ENCODE results near the gene DEFB116.
"Not testable (repeated sequence)": the region's sequence is repeated elsewhere in the genome, so short reads cannot be mapped to it uniquely, and the experiment has no call there.

The DEFB116 gene, protein sequence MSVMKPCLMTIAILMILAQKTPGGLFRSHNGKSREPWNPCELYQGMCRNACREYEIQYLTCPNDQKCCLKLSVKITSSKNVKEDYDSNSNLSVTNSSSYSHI

DNA sequence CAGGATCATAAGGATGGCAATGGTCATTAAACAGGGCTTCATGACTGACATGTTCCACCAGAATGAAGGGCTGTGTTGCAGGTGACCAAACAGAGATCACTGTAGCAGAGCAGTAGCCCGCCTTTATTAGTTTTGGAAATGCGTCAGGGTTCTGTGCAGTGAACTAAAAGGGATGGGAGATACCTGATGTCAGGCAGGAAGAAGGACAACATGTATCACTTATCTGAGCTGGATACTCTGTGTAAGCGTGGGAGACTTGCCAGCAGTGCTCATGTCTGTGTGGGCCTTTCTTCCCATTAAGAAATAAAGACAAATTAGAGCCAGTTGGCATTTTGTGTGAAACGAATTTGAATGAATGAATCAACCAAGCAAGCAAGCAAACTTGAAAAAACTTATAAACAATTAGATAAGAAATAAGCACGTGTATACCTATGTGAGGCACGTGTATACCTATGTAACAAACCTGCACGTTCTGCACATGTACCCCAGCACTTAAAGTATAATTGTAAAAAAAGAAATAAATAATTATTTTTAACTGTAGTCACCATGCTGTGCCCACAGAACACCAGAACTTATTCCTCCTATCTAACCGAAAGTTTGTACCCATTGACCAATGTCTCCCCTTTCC, at the start of gene DEFB116:
TSS of gene DEFB116 (minus strand) at position 51 of the 628 bp plus-strand sequence. CDS start at position 51, 0 bp downstream.
- Mint-ChIP-seq H3K4me3 (no peak within 1 kb of the TSS), H3K4me1 (no peaks in the 10 kb centered on the region), H3K27ac (no peak within 1 kb of the TSS), H3K36me3 (no peaks in the 10 kb centered on the region), H3K27me3 (no peaks in the 10 kb centered on the region), H3K9me3 (no peaks in the 10 kb centered on the region)
- CTCF ChIA-PET, result no interaction called here
- no peak for DNase-seq

DNA sequence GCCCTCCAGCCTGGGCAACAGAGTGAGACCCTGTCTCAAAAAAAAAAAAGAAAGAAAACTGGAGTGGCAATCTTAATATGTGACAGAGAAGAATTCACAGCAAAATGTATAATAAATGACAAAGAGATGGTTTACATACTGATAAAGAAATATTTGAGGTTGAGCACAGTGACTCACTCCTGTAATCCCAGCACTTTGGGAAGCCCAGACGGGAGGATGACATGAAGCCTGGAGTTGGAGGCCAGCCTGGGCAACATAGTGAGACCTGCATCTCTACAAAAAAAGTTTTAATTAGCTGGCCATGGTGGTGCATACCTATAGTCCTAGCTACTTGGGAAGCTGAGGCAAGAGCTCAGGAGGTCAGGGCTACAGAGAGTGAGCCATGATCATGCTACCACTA, 47.6 kb upstream of the DEFB116 start:
- no peak overlapping the region for H3K27ac Mint-ChIP-seq
- no peaks in the 10 kb centered on the region for H3K27me3 Mint-ChIP-seq
- CTCF ChIA-PET, result no interaction called here
- H3K4me3 Mint-ChIP-seq, result no peak overlapping the region
- no peak for DNase-seq
- no peaks in the 10 kb centered on the region for H3K9me3 Mint-ChIP-seq
- no peaks in the 10 kb centered on the region for H3K4me1 Mint-ChIP-seq
- H3K36me3 Mint-ChIP-seq, result no peaks in the 10 kb centered on the region

DNA sequence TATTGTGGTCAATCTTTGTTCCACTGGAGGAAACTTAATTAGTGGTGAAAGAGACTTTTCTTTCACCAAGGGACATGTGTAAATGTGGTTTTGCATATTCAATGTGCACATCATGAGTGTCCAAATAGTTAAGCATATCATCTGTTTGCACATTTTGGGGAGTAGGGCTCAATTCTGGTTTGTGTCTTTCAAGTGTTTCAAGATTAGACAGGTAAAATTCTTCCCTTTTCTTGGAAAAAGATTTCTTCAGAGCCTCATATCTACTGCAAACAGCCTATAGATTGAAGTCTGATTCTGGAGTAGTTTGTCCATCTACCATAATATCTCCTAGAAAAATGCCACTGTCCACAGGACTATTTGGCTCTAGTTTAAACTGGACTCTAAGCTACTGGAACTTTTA, 33.1 kb upstream of the DEFB116 start:
- H3K27ac Mint-ChIP-seq, result no peak overlapping the region

GRCh38 chr20:31330893-31331292, 22.5 kb upstream of the DEFB116 start:
- no peak for DNase-seq
- H3K4me1 Mint-ChIP-seq, result no peaks in the 10 kb centered on the region
- H3K4me3 Mint-ChIP-seq, result no peak overlapping the region
- peaks cover 5% of the 10 kb centered on the region for H3K27me3 Mint-ChIP-seq
- peaks cover 5% of the 10 kb centered on the region for H3K9me3 Mint-ChIP-seq
- CTCF ChIA-PET, result no interaction called here
- H3K27ac Mint-ChIP-seq, result no peak overlapping the region
- no peaks in the 10 kb centered on the region for H3K36me3 Mint-ChIP-seq

More for the DNA sequence above, 33.1 kb upstream of the DEFB116 start:
- no peak for DNase-seq
- CTCF ChIA-PET, result no interaction called here
- Mint-ChIP-seq H3K4me3 (no peak overlapping the region), H3K4me1 (no peaks in the 10 kb centered on the region), H3K36me3 (no peaks in the 10 kb centered on the region), H3K9me3 (peaks cover 2% of the 10 kb centered on the region), H3K27me3 (no peaks in the 10 kb centered on the region)

DNA sequence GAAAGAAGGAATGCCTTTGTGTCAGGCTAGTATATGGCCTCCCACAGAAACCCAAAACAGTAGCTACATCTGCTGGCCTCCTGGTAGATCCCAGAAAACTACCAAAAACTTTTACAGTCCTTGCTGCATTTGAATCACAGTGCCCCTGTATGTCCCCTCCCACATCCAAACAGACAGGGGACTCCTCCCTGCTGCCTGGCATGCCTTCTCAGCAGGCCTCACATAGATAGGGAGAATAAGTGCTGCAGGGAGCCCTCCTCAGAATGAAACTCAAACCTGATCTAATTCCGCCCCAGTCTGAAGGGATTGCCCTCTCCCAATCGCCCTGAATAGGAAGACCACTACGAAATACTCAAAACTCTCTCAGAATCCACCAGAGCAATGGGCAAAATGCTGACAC, 14.1 kb upstream of the DEFB116 start:
- Mint-ChIP-seq H3K4me1 (no peaks in the 10 kb centered on the region), H3K27ac (no peak overlapping the region), H3K4me3 (no peak overlapping the region), H3K36me3 (no peaks in the 10 kb centered on the region), H3K9me3 (peaks cover 5% of the 10 kb centered on the region), H3K27me3 (no peaks in the 10 kb centered on the region)
- CTCF ChIA-PET, result no interaction called here
- no peak for DNase-seq

DNA sequence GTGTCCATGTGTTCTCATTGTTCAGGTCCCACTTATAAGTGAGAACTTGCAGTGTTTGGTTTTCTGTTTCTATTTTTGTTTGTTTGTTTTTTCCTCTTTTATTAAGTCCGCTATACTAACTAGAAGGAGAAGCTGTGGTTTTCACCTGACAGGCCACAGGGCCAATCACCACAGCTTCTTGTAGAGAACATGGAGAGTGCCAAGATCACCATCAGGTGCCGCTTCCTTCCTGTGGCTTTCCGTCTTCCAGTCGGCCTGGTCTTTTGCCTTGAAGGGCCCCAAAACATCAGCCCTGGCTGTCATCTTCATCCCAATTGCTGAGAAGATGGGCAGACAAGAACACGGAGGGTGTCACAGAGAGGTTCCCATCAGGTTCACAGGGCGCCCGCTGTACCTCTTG, 23.4 kb downstream of the DEFB116 start:
- H3K27ac Mint-ChIP-seq, H3K4me1 Mint-ChIP-seq, DNase-seq, H3K4me3 Mint-ChIP-seq, H3K27me3 Mint-ChIP-seq, H3K36me3 Mint-ChIP-seq, CTCF ChIA-PET: not testable (repeated sequence)
- peaks cover 22% of the 10 kb centered on the region for H3K9me3 Mint-ChIP-seq

GRCh38 chr20:31278178-31278577, 30.2 kb downstream of the DEFB116 start:
- no peak overlapping the region for H3K4me3 Mint-ChIP-seq
- no peak overlapping the region for H3K27ac Mint-ChIP-seq
- no peaks in the 10 kb centered on the region for H3K27me3 Mint-ChIP-seq
- H3K9me3 Mint-ChIP-seq, result peaks cover 15% of the 10 kb centered on the region
- no peaks in the 10 kb centered on the region for H3K4me1 Mint-ChIP-seq
- H3K36me3 Mint-ChIP-seq, result no peaks in the 10 kb centered on the region
- DNase-seq, result no peak
- CTCF ChIA-PET, result no interaction called here

DNA sequence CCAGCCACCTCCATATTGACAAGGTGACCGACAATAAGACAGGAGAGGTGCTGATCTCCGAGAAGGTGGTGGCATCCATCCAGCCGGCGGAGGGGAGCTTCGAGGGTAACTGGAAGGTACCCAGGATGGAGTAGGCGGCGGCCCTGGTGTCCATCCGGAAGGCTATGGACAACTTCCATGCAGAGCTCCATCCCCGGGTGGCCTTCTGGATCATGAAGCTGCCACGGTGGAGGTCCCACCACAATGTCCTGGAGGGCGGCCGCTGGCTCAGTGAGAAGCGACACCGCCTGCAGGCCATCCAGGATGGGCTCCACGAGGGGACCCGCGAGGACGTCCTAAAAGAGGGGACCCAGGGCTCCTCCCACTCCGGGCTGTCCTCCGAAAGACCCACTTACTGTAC, 33.9 kb downstream of the DEFB116 start:
- no peak for DNase-seq
- Mint-ChIP-seq H3K36me3 (no peaks in the 10 kb centered on the region), H3K4me1 (no peaks in the 10 kb centered on the region), H3K4me3 (no peak overlapping the region), H3K27ac (no peak overlapping the region), H3K27me3 (no peaks in the 10 kb centered on the region), H3K9me3 (peaks cover 39% of the 10 kb centered on the region)
- CTCF ChIA-PET, result no interaction called here

DNA sequence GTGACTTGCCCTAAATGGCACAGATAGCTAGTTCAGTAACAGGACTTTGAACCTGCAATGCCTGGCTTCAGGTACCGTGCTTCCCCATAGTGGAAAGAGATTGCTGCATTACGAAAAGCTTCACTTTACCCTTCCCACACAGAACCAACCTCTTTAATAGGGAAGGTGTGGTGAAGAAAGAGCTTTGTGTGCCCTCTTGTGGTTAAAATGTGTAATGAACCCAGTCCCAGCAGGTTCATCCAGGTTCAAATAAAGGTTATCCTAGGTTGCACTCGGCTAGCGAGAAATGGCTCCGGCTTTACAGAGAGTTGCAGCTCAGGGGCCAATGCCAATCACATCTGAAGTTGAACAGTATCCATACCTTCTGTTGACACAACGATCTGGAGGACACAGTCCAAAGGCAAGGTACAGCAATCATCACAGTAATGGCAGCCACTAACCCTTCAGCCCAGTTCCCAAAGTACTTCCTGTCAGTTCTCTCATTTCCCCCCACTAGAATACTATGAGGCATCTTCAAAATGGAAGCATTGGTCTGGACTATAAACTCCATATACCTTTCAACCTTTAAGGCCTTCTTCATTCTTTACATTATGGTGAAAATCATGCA, 48.0 kb downstream of the DEFB116 start:
- Mint-ChIP-seq H3K4me1 (no peaks in the 10 kb centered on the region), H3K27me3 (no peaks in the 10 kb centered on the region), H3K4me3 (no peak overlapping the region), H3K27ac (no peak overlapping the region), H3K36me3 (no peaks in the 10 kb centered on the region), H3K9me3 (peaks cover 9% of the 10 kb centered on the region)
- CTCF ChIA-PET, result interaction anchor here (0.7 to 1.4 kb wide), 3 partner anchors 52 to 1727 kb away, joined by 3 to 4 read pairs (median 3); no protein-coding TSS in a partner anchor
- DNase-seq, result no peak

DNA sequence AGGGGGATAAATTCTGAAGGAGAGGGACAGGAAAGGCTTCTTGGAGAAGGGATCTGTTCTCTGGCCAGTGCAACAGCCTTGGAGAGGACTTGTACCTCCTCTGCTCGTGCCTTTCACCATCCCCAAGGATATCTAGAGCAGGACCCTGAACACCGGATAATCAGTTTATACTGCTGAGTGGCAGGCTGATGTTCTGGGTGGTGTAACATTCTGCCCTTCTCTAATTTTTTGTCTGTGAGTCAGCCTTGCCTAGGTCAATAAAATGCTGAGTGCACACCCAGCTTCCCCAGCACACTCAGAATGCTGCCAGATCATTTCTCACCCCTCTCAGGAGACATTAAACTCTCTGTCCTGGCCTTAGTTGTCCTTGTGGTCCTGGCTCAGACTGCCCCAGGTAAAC, 51.0 kb downstream of the DEFB116 start, which contains the start of gene DEFB115:
TSS of gene DEFB115 (plus strand) at position 301 of the 400 bp plus-strand sequence. CDS start at position 301, 0 bp downstream.
- H3K4me3 Mint-ChIP-seq, result no peak within 1 kb of the TSS
- H3K36me3 Mint-ChIP-seq, result no peaks in the 10 kb centered on the region
- DNase-seq, result no peak
- H3K27ac Mint-ChIP-seq, result no peak within 1 kb of the TSS
- no peaks in the 10 kb centered on the region for H3K27me3 Mint-ChIP-seq
- H3K9me3 Mint-ChIP-seq, result peaks cover 8% of the 10 kb centered on the region
- CTCF ChIA-PET, result no interaction called here
- no peaks in the 10 kb centered on the region for H3K4me1 Mint-ChIP-seq

GRCh38 chr20:31256959-31257358, 51.4 kb downstream of the DEFB116 start:
- H3K9me3 Mint-ChIP-seq, result peaks cover 8% of the 10 kb centered on the region
- DNase-seq, result no peak
- no peaks in the 10 kb centered on the region for H3K27me3 Mint-ChIP-seq
- H3K4me3 Mint-ChIP-seq, result no peak overlapping the region
- H3K36me3 Mint-ChIP-seq, result no peaks in the 10 kb centered on the region
- H3K4me1 Mint-ChIP-seq, result no peaks in the 10 kb centered on the region
- CTCF ChIA-PET, result no interaction called here
- no peak overlapping the region for H3K27ac Mint-ChIP-seq

All from activated naive CD4-positive, alpha-beta T cell treated with anti-CD3 and anti-CD28 coated beads, Interleukin-2, amount 10 ng/mL, durations not matched to agents 7 days and 5 days (primary cell).